Iris pigment epithelial cell (primary cell): ENCODE data around the gene AFG1L.
"Not testable (repeated sequence)": the region's sequence is repeated elsewhere in the genome, so short reads cannot be mapped to it uniquely, and the experiment has no call there.

Experiments
- DNase-seq: peaks from one replicate; pipeline ENCODE4 v3.0.0-alpha.2; 2011; ENCODE audit warnings: low read depth

Gene AFG1L

DNA sequence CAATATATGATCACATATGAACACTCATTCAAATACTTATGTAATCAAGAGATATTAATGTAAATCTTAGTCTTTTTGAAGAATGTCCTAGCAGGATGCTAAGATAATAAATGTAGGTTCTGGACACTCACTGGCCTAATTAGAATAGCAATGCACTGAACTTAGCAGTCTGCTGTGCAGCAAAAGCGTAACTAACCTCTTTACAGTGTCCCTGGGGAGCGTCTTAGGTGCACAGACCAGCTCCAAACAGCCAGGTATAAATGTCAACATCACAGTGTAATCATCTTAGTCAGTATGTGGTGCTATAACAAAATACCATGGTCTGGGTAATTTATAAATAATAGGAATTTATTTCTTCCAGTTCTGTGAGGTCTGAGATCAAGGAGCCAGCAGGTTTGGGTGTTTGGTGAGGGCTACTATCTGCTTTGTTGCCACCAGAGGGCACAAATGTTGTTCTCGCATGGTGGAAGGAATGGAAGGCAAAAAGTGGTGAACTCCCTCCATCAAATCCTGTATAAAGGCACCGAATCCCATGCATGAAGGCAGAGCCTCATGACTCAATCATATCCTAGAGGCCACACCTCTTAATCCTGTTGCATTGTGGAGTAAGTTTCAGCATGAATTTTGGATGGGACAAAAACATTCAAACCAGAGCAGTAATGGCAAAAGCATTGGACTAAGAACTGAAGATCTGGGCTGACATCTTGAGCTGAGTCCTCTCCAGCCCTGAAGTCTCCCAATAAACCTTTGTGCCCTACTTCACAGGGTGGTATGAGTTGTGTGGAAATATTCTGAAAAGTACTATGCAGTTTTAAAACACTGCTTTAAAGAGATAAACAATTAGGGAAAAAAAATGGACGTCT is 224.1 kb downstream of the AFG1L start:
- peak; percentile 35 for DNase-seq

DNA sequence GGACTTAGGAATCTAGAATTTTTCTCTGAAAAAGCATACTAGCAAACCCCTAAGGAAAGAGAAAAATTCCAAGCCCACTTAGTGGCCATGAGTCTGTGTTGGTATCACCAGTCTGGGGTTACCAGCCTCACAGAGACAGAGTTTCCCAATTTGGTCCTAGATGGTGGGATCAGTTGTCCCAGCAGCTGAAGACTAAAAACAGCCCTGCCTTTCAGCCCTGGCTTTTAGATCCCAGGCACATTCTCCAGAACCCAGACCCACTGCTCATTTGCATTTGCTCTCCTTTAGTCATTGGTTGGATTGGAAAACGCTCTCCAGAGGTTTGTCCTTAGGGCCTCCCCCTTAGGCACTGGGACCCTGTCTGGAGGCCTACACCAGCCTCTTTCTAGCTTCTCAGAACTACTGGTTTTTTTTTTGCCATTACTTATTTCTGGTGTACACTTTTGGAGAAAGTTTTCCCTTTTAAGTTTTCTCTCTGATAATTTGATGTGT is 226.8 kb downstream of the AFG1L start:
- no peak for DNase-seq

DNA sequence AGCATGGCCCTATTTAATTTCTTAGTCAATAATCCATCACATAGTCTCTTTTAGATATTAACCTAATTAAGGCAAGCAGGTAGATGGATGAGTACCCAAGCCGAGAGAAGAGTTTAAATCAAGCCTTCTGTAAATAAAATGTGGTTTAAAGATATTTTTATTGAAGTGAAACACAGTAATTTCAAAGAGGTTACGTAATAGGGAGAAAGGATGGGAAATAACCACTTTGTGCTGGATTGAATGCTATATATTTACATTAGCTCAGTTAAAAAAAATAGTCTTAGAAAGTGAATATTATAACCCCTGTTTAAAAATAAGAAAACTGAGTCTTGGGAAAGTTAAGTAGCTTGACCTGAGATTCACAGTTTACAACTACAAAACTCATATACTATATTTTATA is 228.8 kb downstream of the AFG1L start:
- no peak for DNase-seq

- DNase-seq = peak; percentile 25
These were observed 229.8 kb downstream of the AFG1L start for GRCh38 chr6:108524528-108525248.

- DNase-seq = peak; percentile 51
These were observed 231.9 kb downstream of the AFG1L start for GRCh38 chr6:108526739-108527174.

DNA sequence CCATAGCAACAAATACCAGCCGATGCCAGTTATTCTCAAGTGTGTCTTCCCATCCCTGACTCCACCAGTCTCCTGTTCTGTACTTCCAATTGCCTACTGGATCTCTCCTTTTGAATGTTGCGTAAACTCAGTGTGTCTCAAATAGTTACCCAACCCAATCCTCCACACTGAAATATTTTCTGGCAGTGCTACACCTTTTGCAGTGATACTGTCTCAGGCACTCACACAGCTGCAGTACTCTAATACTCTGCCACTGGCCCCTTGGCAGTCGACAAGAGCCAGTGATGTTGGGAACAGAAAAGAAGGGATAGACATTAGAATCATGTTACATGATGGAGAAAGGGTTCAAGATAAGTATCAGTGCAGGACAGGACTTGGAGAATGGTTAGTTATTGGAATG is 234.0 kb downstream of the AFG1L start:
- DNase-seq = no peak

DNA sequence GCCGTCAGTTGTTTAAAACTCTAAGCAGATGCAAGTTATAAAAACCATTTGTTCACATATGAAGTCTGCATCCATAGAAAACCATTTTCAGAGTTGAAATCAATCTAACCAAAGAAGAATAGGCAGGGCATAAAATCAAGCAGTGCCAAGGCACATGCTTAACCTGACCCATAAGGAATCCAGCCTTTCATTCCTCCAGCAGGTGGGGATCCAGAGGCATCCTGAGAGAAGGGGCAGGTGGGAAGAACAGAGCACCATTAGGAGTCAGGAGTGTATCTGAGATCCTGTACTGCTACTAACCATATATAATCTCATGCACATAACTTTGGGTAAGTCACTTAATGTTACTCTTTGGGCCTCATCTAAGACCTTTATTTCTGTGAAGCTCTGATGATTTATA is 236.5 kb downstream of the AFG1L start:
- DNase-seq = no peak

DNA sequence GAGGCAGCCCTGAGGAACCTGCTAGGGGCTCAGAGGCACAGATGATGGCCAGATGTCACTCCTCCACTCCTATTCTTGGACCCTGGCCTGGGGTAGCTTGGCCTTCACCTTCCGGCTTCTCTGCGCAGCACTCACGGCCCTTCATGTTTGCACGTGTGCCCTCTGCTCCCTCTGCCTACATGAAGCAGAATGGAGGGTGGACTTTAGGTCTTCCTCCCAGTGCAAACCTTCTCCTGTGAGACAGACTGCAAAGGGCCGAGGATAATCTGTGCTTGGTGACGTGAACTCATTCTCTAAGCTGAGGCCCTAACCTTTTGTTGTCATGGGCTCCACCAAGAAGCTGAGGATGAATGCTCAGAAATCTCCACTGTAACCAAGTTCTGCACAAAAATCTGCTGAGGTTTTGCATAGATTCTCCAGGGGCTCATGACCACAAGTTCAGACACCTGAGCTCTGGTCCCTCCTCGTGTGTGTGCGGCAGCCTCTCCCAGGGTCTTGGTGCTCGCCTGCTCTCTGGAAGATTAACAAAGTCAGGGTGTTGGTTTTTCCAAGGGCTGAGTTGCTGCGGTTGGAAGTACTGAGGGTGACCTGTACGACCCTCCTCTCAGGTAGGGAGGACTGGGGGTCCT is 240.4 kb downstream of the AFG1L start:
- no peak for DNase-seq

- not testable (repeated sequence) for DNase-seq
These were observed 241.2 kb downstream of the AFG1L start for GRCh38 chr6:108535920-108536535.

DNA sequence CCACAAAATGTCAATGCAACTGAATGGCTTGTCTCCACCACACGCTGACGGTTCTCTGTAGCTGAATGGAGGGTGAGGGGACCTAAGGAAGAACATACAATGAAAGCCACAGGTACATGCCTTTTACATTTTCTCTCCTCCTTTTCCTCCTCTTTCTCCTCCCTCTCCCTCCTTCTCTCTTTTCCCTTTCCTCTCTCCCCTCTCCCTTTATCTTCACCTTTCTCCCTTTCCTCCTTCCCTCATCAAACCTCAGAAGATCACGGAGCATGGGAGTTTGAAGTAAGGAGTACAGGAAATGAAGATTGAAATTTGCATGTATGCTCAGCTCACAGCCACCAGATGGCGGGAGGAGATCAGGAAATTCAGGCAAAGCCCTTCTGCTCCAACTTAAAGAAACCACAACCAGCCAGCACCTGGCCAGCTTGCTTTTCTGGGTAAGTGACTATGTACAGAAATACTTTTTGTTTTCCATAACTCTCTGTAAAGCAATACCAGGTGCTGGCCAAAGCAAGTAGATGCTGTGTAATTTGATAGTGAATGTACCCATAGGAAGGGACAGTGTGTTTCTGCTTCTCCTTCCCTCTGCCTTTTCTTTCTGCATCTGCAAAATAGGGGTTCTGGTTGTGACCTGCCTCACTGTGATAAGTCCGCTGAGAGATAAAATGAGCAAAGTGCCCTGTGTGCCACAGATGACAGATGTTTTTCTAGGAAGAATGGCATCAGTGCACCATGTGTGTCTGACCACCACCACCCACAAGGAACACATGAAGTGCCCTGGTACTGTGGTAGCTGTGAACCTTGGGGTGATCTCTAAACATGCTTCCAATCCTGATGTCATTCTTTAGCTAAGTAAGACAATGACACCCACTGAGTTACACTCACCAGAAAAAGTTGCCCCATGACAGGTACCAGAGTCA is 247.2 kb downstream of the AFG1L start:
- DNase-seq = peak; percentile 83

GRCh38 chr6:108543175-108543940 is 248.5 kb downstream of the AFG1L start:
- DNase-seq = no peak

DNA sequence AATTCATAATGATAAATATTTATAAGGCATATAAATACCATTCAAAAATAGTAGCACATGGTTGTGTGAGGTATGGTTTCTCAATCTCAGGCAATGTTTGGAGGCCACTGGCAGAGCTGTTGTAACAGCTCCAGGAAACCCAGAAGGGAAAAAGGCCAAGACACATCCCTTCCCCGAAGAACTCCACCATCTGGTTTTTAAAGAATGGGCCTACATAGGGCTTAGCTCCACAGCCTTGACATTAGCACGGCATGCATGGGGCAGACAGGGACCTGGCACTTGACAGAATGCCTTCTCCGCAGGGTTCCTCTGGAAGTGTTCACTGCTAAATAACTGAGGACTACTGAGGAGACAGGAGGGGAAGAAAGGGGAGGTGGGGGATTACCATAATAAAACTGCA is 249.8 kb downstream of the AFG1L start:
- peak; percentile 34 for DNase-seq

- DNase-seq = no peak
These were observed 251.5 kb downstream of the AFG1L start for GRCh38 chr6:108546079-108547049.

DNA sequence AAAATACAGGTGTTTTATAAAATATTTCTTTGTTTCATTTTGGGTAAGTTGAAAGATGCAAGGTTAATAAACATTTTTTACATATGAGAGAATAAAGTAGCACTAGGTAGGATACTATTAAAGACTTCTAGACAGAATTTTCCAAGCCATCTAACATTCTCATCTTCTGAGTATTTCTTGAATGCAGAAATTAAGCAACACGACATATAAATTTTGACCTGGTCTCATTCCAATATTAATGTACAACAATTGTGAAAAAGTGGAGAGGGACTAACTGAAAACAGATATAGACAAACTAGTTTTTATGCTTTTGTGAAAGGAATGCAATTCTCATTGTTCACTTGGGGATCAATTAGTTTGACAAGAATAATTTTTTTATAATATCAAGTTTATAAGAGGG is 254.4 kb downstream of the AFG1L start:
- no peak for DNase-seq

- no peak for DNase-seq
These were observed 254.9 kb downstream of the AFG1L start for GRCh38 chr6:108549741-108550140.

GRCh38 chr6:108550256-108550655 is 255.4 kb downstream of the AFG1L start:
- no peak for DNase-seq

GRCh38 chr6:108555399-108556052 is 260.7 kb downstream of the AFG1L start:
- peak; percentile 41 for DNase-seq

GRCh38 chr6:108556250-108556649 is 261.4 kb downstream of the AFG1L start:
- no peak for DNase-seq
